Muscle of arm (tissue), 12 donors: ENCODE data around the gene SPAG16. TPM values are rescaled to one million over a fixed set of nuclear protein-coding genes. Genes with fewer than 3 reads are reported as not detected.
"Not testable (repeated sequence)": the region's sequence is repeated elsewhere in the genome, so short reads cannot be mapped to it uniquely, and the experiment has no call there.

ENCODE experiments used
- DNase-seq: peaks from one replicate; pipeline ENCODE4 v3.0.0-alpha.2; 2013
- polyA plus RNA-seq, 12 donors: library from polyadenylated mRNA; unstranded; fragments of 120-200 nt; gene quantifications; one replicate each; pipeline ENCODE4 v1.2.1, GENCODE V29; 2013; ENCODE audit not compliant: insufficient read length in 12 of 12

Gene SPAG16
- polyA plus RNA-seq, 12 donors = 16.0 to 36.6 (median 21.1) TPM; not detected in 1

DNA sequence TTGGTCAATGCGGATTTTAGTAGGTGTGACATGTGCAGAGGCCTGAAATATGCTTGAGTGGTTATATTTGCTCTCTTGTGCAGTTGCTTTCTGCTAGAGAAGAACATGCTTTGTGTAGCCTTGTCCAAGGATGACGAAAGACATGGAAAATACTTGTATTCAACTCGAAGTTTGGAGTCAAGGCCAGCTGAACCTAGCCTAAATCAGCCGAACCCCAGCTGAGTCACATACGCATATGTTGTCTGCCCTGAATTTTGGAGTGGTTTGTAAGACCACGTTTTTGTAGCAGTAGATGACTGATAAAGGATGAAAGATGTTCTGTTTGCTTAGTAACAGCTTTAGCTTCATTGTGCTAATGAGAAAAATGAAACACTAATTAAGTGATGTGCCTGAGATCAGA, 22.5 kb upstream of the SPAG16 start:
- DNase-seq = no peak

- DNase-seq = no peak
These were observed 18.6 kb upstream of the SPAG16 start for GRCh38 chr2:213265679-213266078.

DNA sequence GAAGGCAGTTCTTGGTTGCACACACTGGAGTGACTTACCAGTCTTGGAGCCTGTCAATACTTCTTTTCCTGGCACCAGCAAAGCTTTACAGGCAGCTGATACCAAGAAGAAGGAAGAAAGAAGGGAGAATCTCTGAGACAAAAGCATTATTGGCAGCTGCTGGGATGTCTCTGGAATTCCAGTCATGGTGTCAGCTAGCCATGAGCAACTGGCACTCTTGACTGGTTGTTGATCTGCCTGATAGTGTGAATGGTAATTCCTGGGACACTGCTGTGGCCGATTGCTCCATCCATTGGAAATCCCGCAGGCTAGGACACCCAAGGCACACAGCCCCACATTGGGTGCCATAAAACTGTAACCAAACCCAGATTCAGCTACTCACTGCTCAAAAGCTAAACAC, 17.8 kb upstream of the SPAG16 start:
- DNase-seq = no peak

DNA sequence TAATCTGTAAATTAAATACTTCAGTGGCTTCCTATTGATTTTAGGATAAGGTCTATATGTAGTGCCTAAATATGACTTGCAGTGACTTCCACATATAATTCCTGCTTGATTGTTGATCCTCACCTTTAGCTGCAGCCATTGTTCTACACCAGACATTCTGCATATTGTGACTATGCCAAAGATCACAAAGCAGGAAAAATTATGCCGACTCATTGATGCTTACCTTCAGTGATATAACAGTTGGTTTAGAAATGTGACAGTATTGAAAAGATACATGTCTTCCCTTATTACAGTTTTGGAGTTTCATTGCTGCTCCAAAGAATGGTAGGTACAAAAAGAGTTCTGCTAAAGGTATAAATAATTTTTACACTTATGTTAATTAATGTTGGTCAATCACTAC, 12.3 kb upstream of the SPAG16 start:
- DNase-seq = no peak

- no peak for DNase-seq
These were observed 10.1 kb upstream of the SPAG16 start for GRCh38 chr2:213274143-213274542.

DNA sequence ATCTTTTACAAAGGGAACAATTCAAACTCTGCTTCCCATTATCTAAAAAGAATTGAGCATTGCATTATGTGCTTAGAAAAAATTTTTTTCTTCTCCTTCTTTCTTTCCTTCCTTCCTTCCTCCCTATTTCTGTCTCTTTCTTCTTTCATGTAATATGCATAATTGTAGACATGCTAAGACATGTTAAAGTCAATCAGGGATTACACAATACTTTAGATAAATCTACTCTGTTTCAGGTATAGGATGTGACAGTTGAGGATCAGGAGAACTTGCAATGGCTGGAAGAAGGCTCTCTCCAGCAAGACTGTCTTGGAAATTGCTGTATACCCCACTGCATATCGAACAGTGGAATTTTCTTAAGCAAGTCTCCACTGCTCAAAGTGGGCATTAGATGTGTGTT, 9.0 kb upstream of the SPAG16 start:
- DNase-seq = no peak

DNA sequence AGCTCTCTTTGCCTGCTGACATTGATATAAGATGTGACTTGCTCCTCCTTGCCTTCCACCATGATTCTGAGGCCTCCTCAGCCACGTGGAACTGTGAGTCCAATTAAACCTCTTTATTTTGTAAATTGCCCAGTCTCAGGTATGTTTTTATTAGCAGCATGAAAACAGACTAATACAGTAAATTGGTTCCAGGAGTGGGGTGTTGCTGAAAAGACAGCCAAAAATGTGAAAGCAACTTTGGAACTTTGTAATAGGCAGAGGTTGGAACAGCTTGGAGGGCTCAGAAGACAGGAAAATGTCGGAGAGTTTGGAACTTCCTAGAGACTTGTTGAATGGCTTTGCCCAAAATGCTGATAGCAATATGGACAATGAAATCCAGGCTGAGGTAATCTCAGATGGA, 7.1 kb upstream of the SPAG16 start:
- DNase-seq = not testable (repeated sequence)

DNA sequence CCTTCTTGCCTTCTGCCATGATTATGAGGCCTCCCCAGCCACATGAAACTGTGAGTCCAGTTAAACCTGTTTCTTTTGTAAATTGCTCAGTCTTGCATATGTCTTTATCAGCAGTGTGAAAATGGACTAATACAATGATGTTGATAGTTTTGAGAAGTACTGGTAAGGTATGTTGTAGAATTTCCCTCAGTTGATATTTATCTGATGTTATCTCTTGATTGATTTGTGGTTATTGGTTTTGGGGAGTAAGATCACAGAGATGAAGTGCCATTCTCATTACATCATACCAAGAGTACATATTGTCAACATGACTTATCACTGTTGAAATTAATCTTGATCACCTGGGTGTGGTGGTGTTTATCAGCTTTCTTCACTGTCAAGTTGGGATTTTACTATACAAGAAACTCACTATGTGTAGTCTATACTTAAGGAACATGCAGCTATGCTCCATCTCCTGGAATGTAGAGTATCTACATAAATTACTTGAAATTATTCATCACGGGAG, 5.1 kb upstream of the SPAG16 start:
- no peak for DNase-seq

- DNase-seq = no peak
These were observed 4.3 kb upstream of the SPAG16 start for GRCh38 chr2:213279971-213280370.

GRCh38 chr2:213281156-213281555, 3.1 kb upstream of the SPAG16 start:
- DNase-seq = no peak

DNA sequence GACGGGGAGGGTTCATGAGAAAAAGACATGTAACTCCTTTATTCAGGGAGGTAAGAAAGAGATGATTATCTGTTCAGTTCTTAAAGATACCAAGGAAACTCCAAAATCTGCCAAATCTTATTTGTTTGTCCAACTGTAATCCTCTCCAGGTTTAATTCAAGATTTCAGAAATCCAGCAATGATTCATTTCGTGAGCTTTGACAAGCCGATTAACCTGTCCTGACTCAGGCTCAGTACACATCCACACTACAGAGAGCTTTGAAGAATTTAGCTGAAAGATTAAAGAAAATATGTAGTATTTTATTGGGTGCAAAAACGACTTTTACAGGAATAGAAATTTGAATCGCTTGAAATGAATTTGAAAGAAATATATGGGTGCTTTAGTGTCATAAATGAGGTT, 1.1 kb downstream of the SPAG16 start:
- DNase-seq = no peak

DNA sequence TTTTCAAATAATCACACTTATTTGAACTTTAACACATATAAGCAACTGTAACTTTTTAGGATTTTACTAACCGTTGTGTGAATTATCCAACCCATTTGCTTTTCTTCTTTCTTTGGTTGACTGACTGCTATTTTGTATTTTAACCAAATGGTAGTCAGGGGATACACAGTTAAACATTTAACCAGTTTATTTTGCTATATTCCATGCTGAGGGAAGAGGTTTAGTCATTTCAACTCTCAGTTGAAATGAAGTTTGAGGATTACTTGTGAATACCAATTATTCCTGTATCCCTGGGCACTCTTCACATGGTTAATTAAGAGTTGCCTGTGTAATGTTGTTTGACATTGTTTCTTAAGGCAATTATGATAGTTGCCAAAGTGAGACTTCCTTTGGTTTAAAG, 1.9 kb downstream of the SPAG16 start:
- DNase-seq = no peak

GRCh38 chr2:213288913-213289700, 4.8 kb downstream of the SPAG16 start:
- DNase-seq = no peak

- no peak for DNase-seq
These were observed 6.2 kb downstream of the SPAG16 start for GRCh38 chr2:213290501-213290900.

- DNase-seq = no peak
These were observed 12.0 kb downstream of the SPAG16 start for GRCh38 chr2:213296270-213296669.

DNA sequence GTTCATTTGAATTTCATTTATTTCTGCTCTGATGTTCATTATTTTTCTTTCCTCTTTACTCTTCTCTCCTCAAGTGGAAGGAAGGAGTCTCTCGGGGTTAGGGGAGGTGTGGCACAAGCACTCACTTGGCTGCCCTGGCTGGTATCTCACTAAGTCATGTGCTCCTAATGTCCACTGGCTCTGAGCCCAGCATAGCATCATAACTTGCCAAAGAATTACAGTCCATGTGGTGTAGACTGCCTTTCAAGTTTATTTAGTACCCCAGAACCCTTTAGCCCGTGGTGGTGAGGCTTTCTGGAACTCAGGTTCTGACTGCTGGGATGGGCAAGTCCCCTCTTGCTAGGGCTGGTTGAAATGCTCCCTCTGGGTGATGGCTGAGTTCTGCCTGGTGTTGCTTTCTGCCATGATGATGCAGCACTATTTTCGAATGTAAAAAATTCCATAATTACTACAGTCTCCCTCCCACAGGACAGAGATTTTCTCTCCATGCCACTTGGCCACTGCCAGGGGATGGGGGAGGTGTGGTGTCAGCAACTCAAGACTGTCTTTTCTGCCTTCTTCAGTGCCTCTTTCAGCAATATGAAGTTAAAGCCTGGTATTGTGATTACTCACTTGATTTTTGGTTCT, 22.2 kb downstream of the SPAG16 start:
- no peak for DNase-seq

DNA sequence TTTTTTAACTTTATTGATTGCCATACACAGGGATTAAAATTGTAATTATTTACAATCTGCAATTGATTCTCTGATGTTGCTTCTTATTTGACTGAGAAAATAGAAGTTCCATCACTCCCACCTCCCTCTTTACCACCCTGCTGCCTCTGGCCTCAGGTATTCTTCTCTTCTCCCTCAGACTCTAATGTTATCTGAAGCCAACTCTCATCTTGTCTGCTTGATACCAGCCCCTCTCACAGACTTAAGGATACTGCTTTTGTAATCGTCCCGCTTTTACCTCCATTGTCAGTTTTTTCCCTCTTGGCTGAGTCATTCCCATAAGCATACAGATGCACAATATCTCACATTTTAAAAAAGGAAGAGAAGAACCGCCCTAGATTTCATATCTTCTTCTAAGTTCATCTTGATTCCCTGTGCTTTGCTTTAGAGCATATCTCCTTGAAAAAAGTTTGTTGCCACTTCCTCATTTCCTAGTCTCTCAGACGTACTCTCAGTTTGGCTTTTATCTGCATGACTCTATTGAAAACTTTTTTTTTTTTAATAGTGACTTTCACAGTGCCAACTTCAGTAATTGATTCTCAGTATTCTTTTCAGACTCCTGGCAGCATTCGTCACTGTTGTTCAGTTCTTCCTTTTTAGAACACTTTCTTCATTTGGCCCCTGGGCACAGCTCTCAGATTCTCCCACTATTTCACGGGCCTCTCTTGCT, 31.1 kb downstream of the SPAG16 start:
- no peak for DNase-seq

DNA sequence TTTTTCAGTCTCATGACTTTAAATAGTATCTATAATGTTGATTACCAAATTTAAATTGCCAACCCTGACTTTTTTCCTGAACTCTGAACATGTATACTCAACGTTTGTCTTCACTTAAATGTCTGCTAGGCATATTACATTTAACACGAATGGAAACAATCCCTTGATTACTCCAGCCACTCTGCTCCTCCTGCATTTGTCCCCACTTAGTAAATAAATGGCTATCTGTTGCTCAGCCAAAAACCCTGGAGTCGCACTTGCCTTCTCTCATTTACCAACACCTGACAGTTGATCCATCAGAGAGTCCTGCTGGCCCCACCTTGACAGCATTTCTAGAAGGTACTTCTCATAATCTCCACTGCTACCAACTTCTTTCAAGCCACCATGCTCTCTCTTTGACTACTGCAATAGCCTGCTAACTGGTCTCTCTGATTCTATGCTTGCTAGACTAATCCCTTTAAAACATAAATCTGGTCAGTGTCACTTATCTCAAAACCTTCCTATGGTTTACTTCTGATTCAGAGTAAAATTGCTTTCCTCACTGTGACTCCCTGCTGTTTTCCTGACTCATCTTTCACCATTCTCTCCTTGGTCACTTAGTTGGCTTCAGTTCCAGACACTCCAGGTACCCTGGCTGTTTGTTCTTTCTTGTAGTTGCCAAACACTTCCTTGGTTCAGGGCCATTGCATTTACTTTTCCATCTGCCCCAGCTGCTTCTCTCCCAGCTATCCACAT, 31.9 kb downstream of the SPAG16 start:
- no peak for DNase-seq

- no peak for DNase-seq
These were observed 33.7 kb downstream of the SPAG16 start for GRCh38 chr2:213317929-213318328.

DNA sequence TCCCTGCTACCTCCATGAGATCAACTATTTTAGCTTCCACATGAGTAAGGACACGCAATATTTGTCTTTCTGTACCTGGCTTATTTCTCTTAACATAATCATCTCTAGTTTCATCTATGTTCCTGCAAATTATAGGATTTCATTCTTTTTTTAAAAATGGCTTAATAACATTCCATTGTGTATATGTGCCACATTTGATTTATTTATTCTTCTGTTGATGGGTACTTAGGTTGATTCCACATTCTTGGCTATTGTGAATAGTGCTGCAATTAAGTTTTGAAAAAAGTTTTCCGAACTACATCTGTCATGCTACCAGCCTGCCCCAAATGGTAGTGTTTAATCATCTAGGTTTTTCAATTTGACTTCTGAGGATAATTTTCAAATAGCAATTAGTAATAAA, 36.3 kb downstream of the SPAG16 start:
- no peak for DNase-seq

- no peak for DNase-seq
These were observed 52.0 kb downstream of the SPAG16 start for GRCh38 chr2:213336253-213336770.

DNA sequence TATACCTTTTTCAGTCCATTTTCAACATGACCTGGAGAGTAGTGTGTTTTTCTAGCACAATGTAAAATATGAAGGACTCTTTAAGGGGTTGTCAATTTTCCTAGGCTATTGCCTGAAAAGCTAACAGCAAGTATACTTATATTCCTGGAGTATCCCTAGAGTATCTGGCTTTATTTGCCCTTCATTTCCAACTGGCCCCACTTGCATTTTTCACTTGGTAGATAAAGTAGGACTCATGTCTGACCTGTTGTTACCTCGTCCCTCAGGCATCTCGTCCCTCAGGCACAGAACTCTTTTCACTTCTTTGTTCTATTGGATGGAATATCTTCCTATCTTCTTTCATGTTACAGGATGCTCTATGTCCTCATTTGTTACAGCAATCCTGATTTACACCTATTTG, 69.2 kb downstream of the SPAG16 start:
- no peak for DNase-seq
